A549 (cell line): Measurements from ENCODE around the gene ACO2.

Experiments
- BHLHE40 ChIP-seq: IDR thresholded peaks from 2 replicates; pipeline ENCODE4 v1.6.1; 2012; ENCODE audit warnings: low read depth, low read length, inconsistent platforms
- EP300 ChIP-seq, 2 experiments: fragments of >200 bp; sonication (Bioruptor Twin); formaldehyde crosslinking; IDR thresholded peaks; 2 replicates in 1 of 2; 3 replicates in 1 of 2; pipeline ENCODE4 v1.6.1; 2016 to 2017
- ESRRA ChIP-seq: fragments of 150-350 bp; IDR thresholded peaks from 2 replicates; pipeline ENCODE4 v1.6.1; 2014; ENCODE audit warnings: mild to moderate bottlenecking, low read length, borderline replicate concordance
- JUN ChIP-seq, 2 experiments: fragments of >200 bp; sonication (Bioruptor Twin); formaldehyde crosslinking; IDR thresholded peaks; 2 replicates in 1 of 2; 3 replicates in 1 of 2; pipeline ENCODE4 v1.6.1; 2016 to 2017
- POLR2A ChIP-seq: IDR thresholded peaks from 2 replicates; pipeline ENCODE4 v1.6.1; 2012; ENCODE audit warnings: mild to moderate bottlenecking, low read length
- TF ChIP-seq, protein P1 (sequence below): fragments of >200 bp; sonication (Bioruptor Twin); formaldehyde crosslinking; IDR thresholded peaks from 3 replicates; pipeline ENCODE4 v1.5.1; 2016
- TF ChIP-seq, protein P2 (sequence below): fragments of 200-600 bp; sonication (generic); IDR thresholded peaks from 2 replicates; pipeline ENCODE4 v1.6.1; 2016; ENCODE audit warnings: antibody characterized with exemption, mild to moderate bottlenecking, moderate library complexity
- TF ChIP-seq, protein P3 (sequence below): IDR thresholded peaks from 2 replicates; pipeline ENCODE4 v1.6.1; 2012
- TF ChIP-seq, protein P4 (sequence below): fragments of 150-350 bp; IDR thresholded peaks from 2 replicates; pipeline ENCODE4 v1.6.1; 2014; ENCODE audit warnings: low read depth, mild to moderate bottlenecking, low read length

DNA sequence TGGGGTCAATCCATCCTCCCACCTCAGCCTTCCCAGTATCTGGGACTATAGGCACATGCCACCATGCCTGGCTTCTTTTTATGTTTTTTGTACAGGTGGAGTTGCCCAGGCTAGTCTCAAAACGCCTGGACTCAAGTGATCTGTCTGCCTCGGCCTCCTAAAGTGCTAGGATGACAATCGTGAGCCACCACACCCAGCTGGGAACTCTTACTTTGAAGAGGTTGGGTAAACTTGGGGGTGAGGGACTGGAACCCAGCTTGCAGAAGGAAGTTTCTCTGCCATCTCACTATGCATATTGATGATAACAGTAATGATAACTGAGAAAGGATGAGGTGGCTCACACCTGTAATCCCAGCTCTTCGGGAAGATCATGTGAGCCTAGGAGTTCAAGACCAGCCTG is 35.9 kb downstream of the ACO2 start:
- TF ChIP-seq, protein P1, sequence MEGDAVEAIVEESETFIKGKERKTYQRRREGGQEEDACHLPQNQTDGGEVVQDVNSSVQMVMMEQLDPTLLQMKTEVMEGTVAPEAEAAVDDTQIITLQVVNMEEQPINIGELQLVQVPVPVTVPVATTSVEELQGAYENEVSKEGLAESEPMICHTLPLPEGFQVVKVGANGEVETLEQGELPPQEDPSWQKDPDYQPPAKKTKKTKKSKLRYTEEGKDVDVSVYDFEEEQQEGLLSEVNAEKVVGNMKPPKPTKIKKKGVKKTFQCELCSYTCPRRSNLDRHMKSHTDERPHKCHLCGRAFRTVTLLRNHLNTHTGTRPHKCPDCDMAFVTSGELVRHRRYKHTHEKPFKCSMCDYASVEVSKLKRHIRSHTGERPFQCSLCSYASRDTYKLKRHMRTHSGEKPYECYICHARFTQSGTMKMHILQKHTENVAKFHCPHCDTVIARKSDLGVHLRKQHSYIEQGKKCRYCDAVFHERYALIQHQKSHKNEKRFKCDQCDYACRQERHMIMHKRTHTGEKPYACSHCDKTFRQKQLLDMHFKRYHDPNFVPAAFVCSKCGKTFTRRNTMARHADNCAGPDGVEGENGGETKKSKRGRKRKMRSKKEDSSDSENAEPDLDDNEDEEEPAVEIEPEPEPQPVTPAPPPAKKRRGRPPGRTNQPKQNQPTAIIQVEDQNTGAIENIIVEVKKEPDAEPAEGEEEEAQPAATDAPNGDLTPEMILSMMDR = no peak
- TF ChIP-seq POLR2A (no peak), ESRRA (no peak), EP300 (IDR thresholded peaks at IDR 0.05) (no peak), JUN (IDR thresholded peaks at IDR 0.05) (no peak), BHLHE40 (no peak)
- TF ChIP-seq, protein P2, sequence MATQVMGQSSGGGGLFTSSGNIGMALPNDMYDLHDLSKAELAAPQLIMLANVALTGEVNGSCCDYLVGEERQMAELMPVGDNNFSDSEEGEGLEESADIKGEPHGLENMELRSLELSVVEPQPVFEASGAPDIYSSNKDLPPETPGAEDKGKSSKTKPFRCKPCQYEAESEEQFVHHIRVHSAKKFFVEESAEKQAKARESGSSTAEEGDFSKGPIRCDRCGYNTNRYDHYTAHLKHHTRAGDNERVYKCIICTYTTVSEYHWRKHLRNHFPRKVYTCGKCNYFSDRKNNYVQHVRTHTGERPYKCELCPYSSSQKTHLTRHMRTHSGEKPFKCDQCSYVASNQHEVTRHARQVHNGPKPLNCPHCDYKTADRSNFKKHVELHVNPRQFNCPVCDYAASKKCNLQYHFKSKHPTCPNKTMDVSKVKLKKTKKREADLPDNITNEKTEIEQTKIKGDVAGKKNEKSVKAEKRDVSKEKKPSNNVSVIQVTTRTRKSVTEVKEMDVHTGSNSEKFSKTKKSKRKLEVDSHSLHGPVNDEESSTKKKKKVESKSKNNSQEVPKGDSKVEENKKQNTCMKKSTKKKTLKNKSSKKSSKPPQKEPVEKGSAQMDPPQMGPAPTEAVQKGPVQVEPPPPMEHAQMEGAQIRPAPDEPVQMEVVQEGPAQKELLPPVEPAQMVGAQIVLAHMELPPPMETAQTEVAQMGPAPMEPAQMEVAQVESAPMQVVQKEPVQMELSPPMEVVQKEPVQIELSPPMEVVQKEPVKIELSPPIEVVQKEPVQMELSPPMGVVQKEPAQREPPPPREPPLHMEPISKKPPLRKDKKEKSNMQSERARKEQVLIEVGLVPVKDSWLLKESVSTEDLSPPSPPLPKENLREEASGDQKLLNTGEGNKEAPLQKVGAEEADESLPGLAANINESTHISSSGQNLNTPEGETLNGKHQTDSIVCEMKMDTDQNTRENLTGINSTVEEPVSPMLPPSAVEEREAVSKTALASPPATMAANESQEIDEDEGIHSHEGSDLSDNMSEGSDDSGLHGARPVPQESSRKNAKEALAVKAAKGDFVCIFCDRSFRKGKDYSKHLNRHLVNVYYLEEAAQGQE = no peak
- TF ChIP-seq, protein P3, sequence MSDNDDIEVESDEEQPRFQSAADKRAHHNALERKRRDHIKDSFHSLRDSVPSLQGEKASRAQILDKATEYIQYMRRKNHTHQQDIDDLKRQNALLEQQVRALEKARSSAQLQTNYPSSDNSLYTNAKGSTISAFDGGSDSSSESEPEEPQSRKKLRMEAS = no peak
- TF ChIP-seq, protein P4, sequence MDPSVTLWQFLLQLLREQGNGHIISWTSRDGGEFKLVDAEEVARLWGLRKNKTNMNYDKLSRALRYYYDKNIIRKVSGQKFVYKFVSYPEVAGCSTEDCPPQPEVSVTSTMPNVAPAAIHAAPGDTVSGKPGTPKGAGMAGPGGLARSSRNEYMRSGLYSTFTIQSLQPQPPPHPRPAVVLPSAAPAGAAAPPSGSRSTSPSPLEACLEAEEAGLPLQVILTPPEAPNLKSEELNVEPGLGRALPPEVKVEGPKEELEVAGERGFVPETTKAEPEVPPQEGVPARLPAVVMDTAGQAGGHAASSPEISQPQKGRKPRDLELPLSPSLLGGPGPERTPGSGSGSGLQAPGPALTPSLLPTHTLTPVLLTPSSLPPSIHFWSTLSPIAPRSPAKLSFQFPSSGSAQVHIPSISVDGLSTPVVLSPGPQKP = no peak
